Gastroesophageal sphincter (tissue), 4 donors: ENCODE results near the gene AKAP6. TPM values are rescaled to one million over a fixed set of nuclear protein-coding genes. Genes with fewer than 3 reads are reported as not detected.

Source experiments
- ATAC-seq: fragments of 150-250 bp; one replicate; pipeline ENCODE4 v1.9.1; 2016; ENCODE audit warnings: mild to moderate bottlenecking, moderate library complexity
- H3K27ac ChIP-seq, 4 donors: fragments of 200-600 bp; sonication (generic) in 3 of 4; 1 replicate in 3 of 4; 2 replicates in 1 of 4; pipeline ENCODE4 v1.5.1; 2016 to 2019
- H3K27me3 ChIP-seq: fragments of 200-600 bp; sonication (generic); one replicate; pipeline ENCODE4 v1.5.1; 2019
- H3K36me3 ChIP-seq, 2 donors: fragments of 200-600 bp; sonication (generic); one replicate each; pipeline ENCODE4 v1.5.1; 2019; ENCODE audit warnings: control low read depth in 1 of 2
- H3K4me1 ChIP-seq, 3 donors: fragments of 200-600 bp; sonication (generic); 1 replicate in 2 of 3; 2 replicates in 1 of 3; pipeline ENCODE4 v1.5.1; 2016 to 2019; ENCODE audit warnings: control low read depth in 2 of 3
- H3K4me3 ChIP-seq, 2 donors: fragments of 200-600 bp; sonication (generic); one replicate each; pipeline ENCODE4 v1.5.1; 2019; ENCODE audit warnings: mild to moderate bottlenecking in 1 of 2, moderate library complexity in 1 of 2
- H3K9me3 ChIP-seq, 3 donors: fragments of 200-600 bp; sonication (generic); one replicate each; pipeline ENCODE4 v1.5.1; 2017 to 2019; ENCODE audit warnings: control low read depth in 2 of 3
- CTCF ChIP-seq, 4 experiments: fragments of 200-600 bp in 2 of 4; fragments of 450-650 bp in 2 of 4; sonication (generic) in 1 of 4; IDR thresholded peaks; one replicate each; pipeline ENCODE4 v1.5.1; 2017 to 2019; ENCODE audit warnings: antibody characterized with exemption in 4 of 4, mild to moderate bottlenecking in 2 of 4, moderate library complexity in 2 of 4
- EP300 ChIP-seq: sonication (generic); formaldehyde crosslinking; IDR thresholded peaks from one replicate; pipeline ENCODE4 v1.6.1; 2017; ENCODE audit warnings: antibody characterized with exemption, mild to moderate bottlenecking
- POLR2A ChIP-seq, 2 donors: fragments of 450-650 bp; IDR thresholded peaks; one replicate each; pipeline ENCODE4 v1.6.1; 2017; ENCODE audit warnings: antibody characterized with exemption in 2 of 2, mild to moderate bottlenecking in 2 of 2, moderate library complexity in 1 of 2
- POLR2AphosphoS5 ChIP-seq: sonication (generic); formaldehyde crosslinking; IDR thresholded peaks from one replicate; pipeline ENCODE4 v1.6.1; 2017; ENCODE audit warnings: antibody characterized with exemption
- WGBS, 2 donors: methylation state at CpG; one replicate each; pipeline ENCODE4 v1.1.5; 2018; ENCODE audit warnings: low coverage in 1 of 2; 5-methylcytosine and 5-hydroxymethylcytosine counted together
- small RNA-seq, 4 donors: library from RNA; depleted of rRNA; stranded (forward); fragments of <200 nt; gene quantifications; one replicate each; pipeline ENCODE3, GENCODE V24; 2016
- total RNA-seq, 4 donors: library from RNA; depleted of rRNA; stranded (reverse); fragments of >200 nt; gene quantifications; one replicate each; pipeline ENCODE4 v1.1.0, GENCODE V29; 2016

AKAP6 gene
- total RNA-seq, 4 donors from 2014 or later = 33.1 to 65.4 (median 45.0) TPM

DNA sequence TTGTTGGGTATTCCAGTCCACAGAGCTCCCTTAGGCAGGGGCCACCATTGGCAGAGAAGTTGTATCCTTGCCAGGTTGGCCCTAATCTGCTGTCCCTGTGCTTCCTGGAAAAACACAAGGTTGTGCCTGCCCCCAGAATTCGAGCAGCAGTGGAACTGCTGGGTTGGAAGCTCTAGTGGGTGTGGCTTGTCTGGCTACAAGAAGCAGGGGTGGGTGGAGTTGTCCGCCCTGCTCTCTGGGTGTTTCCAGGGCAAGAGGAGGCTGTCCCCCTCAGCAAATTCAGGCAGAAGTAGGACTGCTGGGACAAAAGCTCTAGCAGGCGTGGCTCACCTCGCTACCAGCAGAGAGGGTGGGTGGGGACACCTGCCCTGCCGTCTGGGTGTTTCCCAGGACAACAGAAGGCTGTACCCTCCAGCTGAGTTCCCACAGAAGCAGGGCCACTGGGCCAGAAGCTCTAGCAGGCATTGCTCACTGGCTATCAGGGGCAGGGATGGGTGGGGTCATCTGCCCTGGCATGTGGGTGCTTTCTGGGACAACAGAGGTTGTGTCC is 536.8 kb downstream of the AKAP6 start:
- H3K27ac ChIP-seq = no peak overlapping the region
- ATAC-seq = no peak
- TF ChIP-seq POLR2AphosphoS5 = no peak
- TF ChIP-seq POLR2A (IDR thresholded peaks at IDR 0.05) = no peak
- no peak for TF ChIP-seq CTCF (IDR thresholded peaks at IDR 0.05)
- no peak for TF ChIP-seq EP300
- H3K9me3 ChIP-seq = no peaks in the 10 kb centered on the region
- no peaks in the 10 kb centered on the region for H3K27me3 ChIP-seq
- H3K36me3 ChIP-seq = no peaks in the 10 kb centered on the region
- no peaks in the 10 kb centered on the region for H3K4me1 ChIP-seq
- no CpG with 5 or more reads among the region's 5 CpGs for WGBS, 2 donors
- H3K4me3 ChIP-seq = no peak overlapping the region

GRCh38 chr14:32883188-32883587 is 554.1 kb downstream of the AKAP6 start:
- no peak overlapping the region for H3K27ac ChIP-seq
- no peak overlapping the region for H3K4me3 ChIP-seq
- no peak for TF ChIP-seq POLR2AphosphoS5
- no peak for TF ChIP-seq POLR2A (IDR thresholded peaks at IDR 0.05)
- no peak for TF ChIP-seq CTCF (IDR thresholded peaks at IDR 0.05)
- TF ChIP-seq EP300 = no peak
- no peaks in the 10 kb centered on the region for H3K4me1 ChIP-seq
- no peaks in the 10 kb centered on the region for H3K9me3 ChIP-seq
- no peaks in the 10 kb centered on the region for H3K36me3 ChIP-seq
- 100% methylated on average over 3 of the region's 3 CpGs; no CpG with 5 or more reads in 1 of the 2 donors for WGBS, 2 donors
- no peaks in the 10 kb centered on the region for H3K27me3 ChIP-seq
- ATAC-seq = no peak

Small RNA genes within 50 kb of the gene (small RNA-seq; reads per million reads assigned to genes)
- gene RN7SL660P = 0 to 0.09 (median 0) reads per million in 4 donors

Other genes with a start within 250 kb of the AKAP6 start
- gene RNU6-7, start 127.3 kb upstream of the AKAP6 start, total RNA-seq = not detected
- not detected for gene RNU6-8, start 126.0 kb upstream of the AKAP6 start, total RNA-seq